ENCODE data around the gene AFF1.

GRCh38 chr4:87114245-87115062, 179.6 kb downstream of the AFF1 start:
- TF ChIP-seq CTCF (IDR thresholded peaks at IDR 0.05) (no peak), POLR2A (IDR thresholded peaks at IDR 0.05) (no peak)

Measured in thyroid gland (tissue), 4 donors.